ENCODE results near the gene TTC23. TPM values are rescaled to one million over a fixed set of nuclear protein-coding genes. Genes with fewer than 3 reads are reported as not detected.

Gene TTC23
- total RNA-seq, 1 donor from 2014 or later, result 11.4 TPM

- intact Hi-C loops (cut with micrococcal nuclease), result no loop called here
- H3K9me3 ChIP-seq (replicated peaks), result peaks cover 6% of the 10 kb centered on the region
- TF ChIP-seq, protein P1, sequence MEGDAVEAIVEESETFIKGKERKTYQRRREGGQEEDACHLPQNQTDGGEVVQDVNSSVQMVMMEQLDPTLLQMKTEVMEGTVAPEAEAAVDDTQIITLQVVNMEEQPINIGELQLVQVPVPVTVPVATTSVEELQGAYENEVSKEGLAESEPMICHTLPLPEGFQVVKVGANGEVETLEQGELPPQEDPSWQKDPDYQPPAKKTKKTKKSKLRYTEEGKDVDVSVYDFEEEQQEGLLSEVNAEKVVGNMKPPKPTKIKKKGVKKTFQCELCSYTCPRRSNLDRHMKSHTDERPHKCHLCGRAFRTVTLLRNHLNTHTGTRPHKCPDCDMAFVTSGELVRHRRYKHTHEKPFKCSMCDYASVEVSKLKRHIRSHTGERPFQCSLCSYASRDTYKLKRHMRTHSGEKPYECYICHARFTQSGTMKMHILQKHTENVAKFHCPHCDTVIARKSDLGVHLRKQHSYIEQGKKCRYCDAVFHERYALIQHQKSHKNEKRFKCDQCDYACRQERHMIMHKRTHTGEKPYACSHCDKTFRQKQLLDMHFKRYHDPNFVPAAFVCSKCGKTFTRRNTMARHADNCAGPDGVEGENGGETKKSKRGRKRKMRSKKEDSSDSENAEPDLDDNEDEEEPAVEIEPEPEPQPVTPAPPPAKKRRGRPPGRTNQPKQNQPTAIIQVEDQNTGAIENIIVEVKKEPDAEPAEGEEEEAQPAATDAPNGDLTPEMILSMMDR (IDR thresholded peaks at IDR 0.05; ENCODE audit: borderline replicate concordance), result no peak
- peaks cover 67% of the 10 kb centered on the region for H3K36me3 ChIP-seq
- no peaks in the 10 kb centered on the region for H3K27me3 ChIP-seq (ENCODE audit: low read depth)
- no peaks in the 10 kb centered on the region for H3K4me1 ChIP-seq
- no peak overlapping the region for H3K4me3 ChIP-seq
- no peak for DNase-seq
- H3K27ac ChIP-seq (replicated peaks), result no peak overlapping the region
Measured at GRCh38 chr15:99228120-99228770, 21.1 kb downstream of the TTC23 start.

- TF ChIP-seq, protein P1 (IDR thresholded peaks at IDR 0.05; ENCODE audit: borderline replicate concordance), result no peak
- H3K36me3 ChIP-seq, result peaks cover 71% of the 10 kb centered on the region
- no peaks in the 10 kb centered on the region for H3K4me1 ChIP-seq
- no peak overlapping the region for H3K27ac ChIP-seq (replicated peaks)
- H3K9me3 ChIP-seq (replicated peaks), result no peaks in the 10 kb centered on the region
- H3K4me3 ChIP-seq, result no peak overlapping the region
- no peaks in the 10 kb centered on the region for H3K27me3 ChIP-seq (ENCODE audit: low read depth)
- intact Hi-C loops (cut with micrococcal nuclease), result no loop called here
- DNase-seq, result no peak
Measured at GRCh38 chr15:99226802-99227201, 22.6 kb downstream of the TTC23 start.

DNA sequence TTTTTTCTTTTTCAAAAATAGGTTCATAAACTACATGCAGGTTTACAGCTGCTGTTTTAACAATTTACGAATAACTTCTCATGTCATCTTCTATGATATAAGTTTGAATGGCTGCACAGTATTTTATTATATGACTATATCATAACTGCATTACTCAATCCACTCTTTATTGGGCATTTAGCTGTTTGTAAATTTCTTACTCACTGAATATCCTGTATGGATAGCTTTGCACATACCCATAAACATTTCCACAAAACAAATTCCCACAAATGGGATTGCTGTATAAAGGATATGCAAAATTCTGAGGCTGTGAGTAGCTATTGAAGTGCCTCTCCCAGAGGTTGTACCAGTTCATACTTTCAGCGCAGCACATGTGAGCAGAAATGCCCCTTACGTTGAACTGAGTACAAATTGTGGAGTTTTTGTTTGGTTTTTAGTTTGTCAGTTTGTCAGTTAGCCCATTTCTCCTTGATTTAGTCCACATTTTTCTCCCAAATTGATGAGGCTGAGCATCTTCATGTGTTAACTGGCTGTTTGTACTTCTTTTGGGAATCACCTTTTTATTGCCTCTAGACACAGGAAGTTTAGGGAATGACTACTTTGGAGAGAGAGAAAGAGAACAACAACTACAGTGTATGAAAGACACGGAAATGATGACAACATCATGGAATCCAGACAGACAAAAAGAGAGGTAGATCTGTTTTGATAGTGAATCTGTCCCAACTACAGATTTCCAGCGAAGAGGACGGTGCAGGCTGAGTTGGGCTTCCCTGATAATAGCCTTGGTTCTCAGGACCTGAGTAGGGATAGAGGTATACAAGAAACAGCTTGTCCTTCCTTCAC is 24.8 kb downstream of the TTC23 start:
- DNase-seq, result no peak
- intact Hi-C loops (cut with micrococcal nuclease), result no loop called here
- Histone ChIP-seq H3K27ac (replicated peaks) (no peak overlapping the region), H3K4me1 (no peaks in the 10 kb centered on the region), H3K9me3 (replicated peaks) (no peaks in the 10 kb centered on the region), H3K4me3 (no peak overlapping the region), H3K27me3 (ENCODE audit: low read depth) (no peaks in the 10 kb centered on the region), H3K36me3 (peaks cover 87% of the 10 kb centered on the region)
- TF ChIP-seq, protein P1 (IDR thresholded peaks at IDR 0.05; ENCODE audit: borderline replicate concordance), result no peak

DNA sequence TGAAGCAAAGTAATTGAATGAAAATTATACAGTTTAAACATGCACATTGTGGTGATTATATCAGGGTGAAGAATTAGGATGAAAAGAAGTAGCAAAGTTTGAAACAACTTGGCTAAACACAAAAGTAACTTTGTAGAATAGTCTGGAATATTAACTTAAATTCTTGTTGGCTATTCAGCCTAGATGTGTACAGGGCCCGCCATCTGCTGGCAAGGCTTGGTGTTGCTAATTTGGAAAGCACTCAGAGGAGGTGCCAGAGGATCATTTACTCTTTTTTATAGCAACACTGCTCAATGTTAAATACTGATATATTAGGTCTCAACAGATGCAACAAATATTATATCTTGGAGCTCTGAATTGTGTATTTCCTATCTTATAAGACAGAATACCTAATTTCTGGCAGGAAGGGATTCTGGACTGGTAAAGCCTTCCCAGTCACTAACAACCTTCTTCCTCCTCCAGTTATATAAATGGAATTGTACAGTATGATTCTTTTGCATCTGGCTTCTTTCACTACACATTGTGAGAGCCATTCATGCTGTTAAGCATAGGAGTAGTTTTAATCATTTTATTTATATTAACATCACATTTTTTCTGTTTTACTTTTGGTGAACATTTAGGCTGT is 36.1 kb downstream of the TTC23 start:
- peak overlapping the region; percentile 50 for H3K27ac ChIP-seq (replicated peaks)
- H3K4me3 ChIP-seq, result no peak overlapping the region
- peaks cover 27% of the 10 kb centered on the region for H3K36me3 ChIP-seq
- intact Hi-C loops (cut with micrococcal nuclease), result loop anchor here (2.0 to 5.0 kb wide), 2 partner anchors 41 to 110 kb away; no protein-coding TSS in a partner anchor
- H3K4me1 ChIP-seq, result peaks cover 23% of the 10 kb centered on the region
- peak; percentile 80 for DNase-seq
- no peaks in the 10 kb centered on the region for H3K9me3 ChIP-seq (replicated peaks)
- TF ChIP-seq, protein P1 (IDR thresholded peaks at IDR 0.05; ENCODE audit: borderline replicate concordance), result peak; percentile 95
- no peaks in the 10 kb centered on the region for H3K27me3 ChIP-seq (ENCODE audit: low read depth)

DNA sequence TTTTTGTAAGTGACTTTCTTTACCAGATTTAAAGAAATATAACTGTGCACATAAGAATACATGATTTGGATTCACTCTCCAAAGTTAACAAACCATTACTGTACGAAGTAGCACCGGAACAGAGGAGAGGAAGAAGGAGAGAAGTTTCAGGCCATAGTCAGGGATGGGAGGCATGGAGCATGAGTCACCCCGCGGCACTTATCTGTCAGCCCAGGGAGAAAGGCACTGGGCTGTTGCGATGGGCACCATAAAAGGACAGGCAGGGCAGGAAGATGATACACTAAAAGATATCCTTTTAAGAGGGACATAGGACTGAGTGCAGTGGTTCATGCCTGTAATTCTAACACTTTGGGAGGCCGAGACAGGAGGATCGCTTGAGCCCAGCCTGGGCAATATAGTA is 37.0 kb downstream of the TTC23 start:
- DNase-seq, result no peak
- intact Hi-C loops (cut with micrococcal nuclease), result loop anchor here (2.0 to 5.0 kb wide), 2 partner anchors 40 to 110 kb away; no protein-coding TSS in a partner anchor
- TF ChIP-seq, protein P1 (IDR thresholded peaks at IDR 0.05; ENCODE audit: borderline replicate concordance), result no peak
- H3K36me3 ChIP-seq, result peaks cover 18% of the 10 kb centered on the region
- H3K27me3 ChIP-seq (ENCODE audit: low read depth), result no peaks in the 10 kb centered on the region
- H3K27ac ChIP-seq (replicated peaks), result peak overlapping the region; percentile 50
- peaks cover 23% of the 10 kb centered on the region for H3K4me1 ChIP-seq
- H3K4me3 ChIP-seq, result no peak overlapping the region
- no peaks in the 10 kb centered on the region for H3K9me3 ChIP-seq (replicated peaks)

Data from left ventricle myocardium inferior (tissue), 1 donor.